Esophagus muscularis mucosa (tissue), 3 donors: Measurements from ENCODE around the gene WDFY4.

Experiments
- POLR2AphosphoS5 ChIP-seq, 2 donors: sonication (generic); formaldehyde crosslinking; IDR thresholded peaks; one replicate each; pipeline ENCODE4 v1.6.1; 2017; ENCODE audit warnings: antibody characterized with exemption in 2 of 2
- TF ChIP-seq, protein P1 (sequence below), 3 experiments: fragments of 200-600 bp in 2 of 3; fragments of 450-650 bp in 1 of 3; sonication (generic) in 2 of 3; IDR thresholded peaks; one replicate each; pipeline ENCODE4 v1.5.1; 2017 to 2019; ENCODE audit warnings: antibody characterized with exemption in 3 of 3, mild to moderate bottlenecking in 2 of 3, moderate library complexity in 1 of 3

- TF ChIP-seq, protein P1, sequence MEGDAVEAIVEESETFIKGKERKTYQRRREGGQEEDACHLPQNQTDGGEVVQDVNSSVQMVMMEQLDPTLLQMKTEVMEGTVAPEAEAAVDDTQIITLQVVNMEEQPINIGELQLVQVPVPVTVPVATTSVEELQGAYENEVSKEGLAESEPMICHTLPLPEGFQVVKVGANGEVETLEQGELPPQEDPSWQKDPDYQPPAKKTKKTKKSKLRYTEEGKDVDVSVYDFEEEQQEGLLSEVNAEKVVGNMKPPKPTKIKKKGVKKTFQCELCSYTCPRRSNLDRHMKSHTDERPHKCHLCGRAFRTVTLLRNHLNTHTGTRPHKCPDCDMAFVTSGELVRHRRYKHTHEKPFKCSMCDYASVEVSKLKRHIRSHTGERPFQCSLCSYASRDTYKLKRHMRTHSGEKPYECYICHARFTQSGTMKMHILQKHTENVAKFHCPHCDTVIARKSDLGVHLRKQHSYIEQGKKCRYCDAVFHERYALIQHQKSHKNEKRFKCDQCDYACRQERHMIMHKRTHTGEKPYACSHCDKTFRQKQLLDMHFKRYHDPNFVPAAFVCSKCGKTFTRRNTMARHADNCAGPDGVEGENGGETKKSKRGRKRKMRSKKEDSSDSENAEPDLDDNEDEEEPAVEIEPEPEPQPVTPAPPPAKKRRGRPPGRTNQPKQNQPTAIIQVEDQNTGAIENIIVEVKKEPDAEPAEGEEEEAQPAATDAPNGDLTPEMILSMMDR (IDR thresholded peaks at IDR 0.05), result no peak
- TF ChIP-seq POLR2AphosphoS5 (IDR thresholded peaks at IDR 0.05), result no peak
Measured at GRCh38 chr10:48791267-48791928, 106.7 kb downstream of the WDFY4 start.
